HG02798 (cell line): Measurements from ENCODE around the gene CTNNA2.
A peak's percentile ranks its signal among the peaks of the same experiment; 100 is the strongest.

ENCODE experiments used
- ATAC-seq: cut with Tn5 transposase; IDR thresholded peaks from one replicate; pipeline ENCODE4 v1.9.1; 2021; ENCODE audit warnings: mild to moderate bottlenecking; ENCODE audit not compliant: unreplicated experiment, poor library complexity

CTNNA2 gene

DNA sequence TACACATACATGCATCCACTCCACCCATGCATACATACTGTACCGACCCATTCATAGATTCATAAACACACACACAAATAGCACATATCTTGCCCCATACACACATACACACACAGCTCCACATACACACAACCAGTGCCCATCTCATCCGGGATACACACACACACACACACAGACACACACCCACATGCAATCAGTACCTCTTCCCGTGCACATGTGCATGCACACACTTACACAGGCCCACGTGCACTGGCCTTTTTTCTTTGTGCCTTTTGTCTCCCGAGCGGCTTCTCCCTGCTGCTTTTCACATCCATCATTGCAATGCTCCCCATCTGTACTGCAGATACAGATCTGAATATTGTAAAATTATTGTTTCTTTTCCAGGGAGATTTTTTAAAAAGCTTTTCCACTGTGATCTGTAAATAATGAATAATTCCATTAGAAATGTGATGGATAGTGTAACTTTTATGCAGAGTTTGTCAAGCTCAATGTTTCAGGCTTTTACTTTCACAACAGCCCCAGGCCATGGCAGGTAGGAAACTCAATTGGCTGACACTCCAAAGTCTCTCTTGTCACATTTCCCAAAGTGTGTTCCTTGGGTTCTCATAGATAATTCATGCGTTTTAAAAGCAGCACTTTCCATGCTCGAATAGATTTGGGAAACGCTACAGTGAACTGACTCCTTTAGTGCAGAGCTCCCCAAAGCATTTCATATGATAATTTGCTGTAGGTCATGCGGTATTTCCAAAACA lies 393.5 kb downstream of the CTNNA2 start:
- no peak for ATAC-seq

DNA sequence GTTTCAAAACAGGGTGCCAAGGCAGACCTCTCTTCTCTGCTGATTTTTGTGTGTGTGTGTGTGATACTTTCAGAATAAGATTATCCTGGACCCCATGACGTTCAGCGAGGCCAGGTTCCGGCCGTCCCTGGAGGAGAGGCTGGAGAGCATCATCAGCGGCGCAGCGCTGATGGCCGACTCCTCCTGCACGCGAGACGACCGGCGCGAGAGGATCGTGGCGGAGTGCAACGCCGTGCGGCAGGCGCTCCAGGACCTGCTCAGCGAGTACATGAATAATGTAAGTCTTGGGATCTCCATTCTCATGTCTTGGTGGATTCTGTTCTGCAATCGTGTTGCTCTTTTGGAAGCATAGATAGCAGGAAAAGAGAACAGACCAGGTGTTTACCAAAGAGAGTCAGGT lies 396.7 kb downstream of the CTNNA2 start:
- no peak for ATAC-seq

DNA sequence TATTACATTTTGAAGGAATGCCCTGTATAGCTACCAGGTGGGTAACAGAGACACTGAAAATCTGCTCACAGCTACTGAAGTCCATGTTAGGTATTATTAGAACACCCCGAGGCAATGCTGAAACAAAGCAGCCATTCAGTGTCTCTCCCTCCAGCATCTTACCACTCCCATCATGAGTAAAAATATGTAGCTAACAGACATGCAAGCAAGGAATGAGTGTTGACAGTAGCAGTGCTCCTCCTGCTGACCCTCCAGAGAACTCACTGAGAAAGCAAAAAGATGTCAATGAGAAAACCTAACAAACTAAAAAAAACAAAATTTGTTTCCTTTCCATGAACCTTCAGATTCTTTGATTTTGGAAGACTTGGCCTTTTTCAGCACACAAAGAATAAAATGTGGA lies 397.8 kb downstream of the CTNNA2 start:
- ATAC-seq, result no peak

DNA sequence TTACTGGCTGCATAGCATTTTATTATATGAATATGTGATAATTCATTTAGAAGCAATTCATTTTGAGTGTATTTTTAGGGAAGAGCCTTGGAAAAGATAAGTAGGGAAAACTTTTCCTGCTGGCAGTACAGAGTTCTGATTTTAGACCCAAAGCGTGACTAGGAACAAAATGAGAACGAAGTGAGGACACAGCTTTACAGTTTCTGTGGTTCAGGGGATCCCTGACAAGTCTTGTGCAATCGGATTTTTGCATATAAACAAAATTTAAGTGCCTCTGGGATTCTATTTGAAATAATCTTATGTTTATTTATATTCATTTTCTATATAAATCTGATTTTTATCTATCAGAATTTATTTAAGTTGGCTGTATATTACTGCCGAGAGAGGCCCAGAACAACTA lies 402.6 kb downstream of the CTNNA2 start:
- ATAC-seq, result no peak

DNA sequence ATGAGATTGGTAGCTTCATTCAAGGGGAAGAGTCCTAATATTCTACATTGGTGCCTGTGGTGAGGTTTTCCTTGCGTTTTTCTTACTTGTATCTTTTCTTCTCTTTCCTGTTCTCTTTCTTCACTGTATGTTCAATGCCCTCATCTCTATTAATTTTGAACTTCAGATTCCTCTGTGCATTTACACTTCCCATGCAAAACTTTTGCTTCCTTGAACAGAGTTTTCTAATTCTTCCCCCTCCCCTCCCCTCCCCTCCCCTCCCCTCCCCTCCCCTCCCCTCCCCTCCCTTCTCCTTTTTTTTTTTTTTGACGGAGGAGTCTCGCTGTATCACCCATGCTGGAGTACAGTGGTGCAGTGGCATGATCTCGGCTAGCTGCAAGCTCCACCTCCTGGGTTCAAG lies 403.4 kb downstream of the CTNNA2 start:
- ATAC-seq, result no peak

DNA sequence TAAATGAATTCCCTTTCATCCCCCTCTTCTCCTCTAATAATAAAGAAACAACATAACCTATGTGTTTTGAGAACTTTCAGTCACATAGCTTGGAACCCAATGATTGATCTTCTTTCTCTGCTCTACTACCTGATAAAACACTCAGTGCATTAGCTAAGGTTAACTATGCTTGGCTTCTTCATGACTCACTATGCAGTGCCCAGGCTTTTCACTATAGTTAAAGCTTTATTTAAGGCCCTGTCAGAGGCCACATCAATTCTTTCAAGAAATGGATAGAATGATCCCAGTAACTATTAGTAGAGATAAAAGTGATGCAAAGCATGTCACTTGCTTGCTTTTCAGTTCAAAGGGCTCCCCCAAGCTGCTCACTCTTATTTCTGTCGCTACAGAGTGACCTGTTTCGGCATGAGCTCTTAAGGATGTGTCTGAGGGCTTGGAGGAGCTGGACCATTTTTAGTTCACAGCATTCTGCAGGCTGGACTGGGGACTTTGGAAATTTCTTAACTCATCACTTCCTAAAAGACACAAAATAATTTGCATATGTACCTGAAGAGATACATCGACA lies 407.7 kb downstream of the CTNNA2 start:
- ATAC-seq, result no peak

DNA sequence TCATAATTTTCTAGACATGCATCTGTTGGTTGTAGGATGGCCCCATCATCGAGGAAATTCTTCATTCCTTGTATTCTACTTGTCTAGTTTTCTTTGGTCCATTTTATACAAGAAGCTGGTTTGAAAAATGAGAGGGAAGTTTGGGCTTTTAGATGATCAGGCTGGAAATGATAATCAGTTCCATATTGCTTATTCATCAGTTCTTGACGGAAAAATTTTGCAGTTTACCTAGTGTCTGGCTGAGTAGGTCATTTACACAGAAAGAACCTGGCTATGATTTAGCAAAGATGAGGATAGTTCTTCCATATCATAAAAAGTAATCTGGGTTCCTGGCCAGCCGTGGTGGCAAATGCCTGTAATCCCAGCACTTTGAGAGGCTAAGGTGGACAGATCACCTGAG lies 416.8 kb downstream of the CTNNA2 start:
- no peak for ATAC-seq

DNA sequence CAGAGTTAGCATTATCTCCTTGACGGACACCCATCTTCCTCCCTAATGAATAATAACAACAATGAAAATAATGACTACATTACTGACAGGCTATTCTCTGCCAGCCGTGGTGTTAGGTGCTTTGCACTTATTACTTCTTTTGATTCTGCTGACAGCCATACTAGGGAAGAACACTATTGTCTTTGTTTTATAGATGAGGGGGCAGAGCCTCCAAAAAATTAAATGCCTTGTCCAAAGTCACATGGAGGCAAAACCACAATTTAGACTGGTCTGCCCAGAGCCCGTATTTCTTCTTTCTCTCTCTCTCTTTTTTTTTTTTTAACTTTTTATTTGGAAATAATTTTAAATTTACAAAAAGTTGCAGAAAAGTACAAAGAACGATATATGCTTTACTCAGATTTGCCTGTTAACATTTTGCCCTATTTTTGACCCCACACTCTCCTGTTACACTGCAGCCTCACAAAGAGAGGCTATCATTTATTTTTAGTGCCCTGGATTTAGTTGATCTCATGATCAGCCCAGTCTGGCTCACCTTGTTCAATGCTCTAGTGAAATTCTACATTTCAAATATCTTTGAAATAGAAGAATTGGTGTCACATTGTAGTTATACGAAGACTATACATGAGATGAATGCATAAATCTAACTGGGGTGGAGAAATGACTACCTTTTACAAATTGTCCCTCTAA lies 422.3 kb downstream of the CTNNA2 start:
- no peak for ATAC-seq

DNA sequence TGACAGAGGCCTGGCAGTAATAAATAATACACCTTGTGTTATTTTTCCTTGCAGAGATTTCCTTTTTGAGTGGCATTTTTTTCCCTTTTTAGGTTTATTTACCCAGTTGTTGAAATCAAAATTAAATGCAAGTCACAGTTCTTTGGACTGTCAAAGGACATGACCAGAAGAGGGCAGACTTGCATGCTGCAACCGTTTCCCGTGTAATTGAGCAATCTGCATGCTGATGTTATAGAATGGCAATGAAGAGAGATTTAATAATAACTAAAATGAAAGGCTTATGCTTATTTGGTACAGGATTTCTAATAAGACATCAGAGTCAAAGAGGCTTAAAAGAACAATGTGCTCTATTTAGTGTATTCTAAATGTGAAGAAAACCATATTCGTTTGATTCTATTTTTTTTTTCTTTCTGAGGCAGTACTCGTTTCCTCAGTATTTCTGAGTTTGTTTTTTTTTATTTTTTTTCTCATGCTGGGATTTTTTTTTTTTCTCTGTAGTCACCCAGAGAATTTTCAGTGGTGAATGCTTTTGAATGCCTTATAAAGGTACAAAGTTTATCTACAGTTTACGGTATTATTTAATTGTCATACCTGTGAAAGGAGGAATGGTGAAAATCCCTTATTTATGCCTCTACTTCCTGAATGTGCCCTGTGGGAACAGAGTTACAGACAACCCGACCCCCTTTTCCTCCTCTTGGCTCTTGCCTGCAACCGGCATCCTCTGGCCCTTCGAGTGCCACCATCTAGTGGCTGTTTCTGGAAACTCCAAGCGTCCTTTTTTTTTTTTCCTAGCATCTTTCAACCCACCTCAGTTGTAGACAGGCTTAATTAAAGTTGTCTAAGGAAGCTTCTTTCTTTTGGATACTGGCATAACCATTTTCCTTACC lies 423.2 kb downstream of the CTNNA2 start:
- ATAC-seq, result peak; percentile 69

DNA sequence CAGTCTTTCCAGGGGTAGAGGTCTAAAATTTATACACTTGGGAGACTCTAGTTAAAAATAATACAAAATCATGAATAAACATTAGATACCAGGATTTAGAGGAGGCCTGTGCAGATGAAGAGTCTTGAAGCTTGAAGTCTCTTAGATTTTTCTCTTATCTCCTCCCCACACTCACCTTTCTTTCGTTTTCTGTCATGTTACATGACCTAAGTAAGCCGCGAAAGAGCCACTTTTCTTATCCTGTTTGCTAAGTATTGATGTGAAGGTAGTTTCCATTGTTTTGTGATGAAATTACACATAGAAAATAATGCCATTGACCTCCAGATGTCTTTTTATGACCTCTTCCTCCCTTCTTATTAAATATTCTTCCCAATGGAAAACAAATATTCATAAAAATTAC lies 423.9 kb downstream of the CTNNA2 start:
- ATAC-seq, result no peak

DNA sequence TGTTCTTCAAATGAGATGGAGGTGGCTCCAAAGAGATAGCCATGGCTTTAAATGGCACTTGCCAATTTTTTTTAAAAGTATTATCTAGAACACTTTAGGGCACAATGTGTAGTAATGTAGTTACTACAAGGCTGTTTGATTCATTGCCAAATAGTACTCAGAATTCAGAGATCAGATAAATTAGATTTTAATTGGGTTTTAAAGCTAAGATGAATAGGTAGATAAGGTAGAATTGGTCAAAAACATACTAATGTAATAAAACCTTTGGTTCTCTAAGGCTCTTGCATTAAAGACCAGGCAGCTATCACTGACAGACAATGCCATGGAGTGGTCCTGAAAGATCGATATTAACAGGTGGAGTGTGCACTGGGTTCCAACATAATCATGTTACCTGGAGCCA lies 425.8 kb downstream of the CTNNA2 start:
- no peak for ATAC-seq

DNA sequence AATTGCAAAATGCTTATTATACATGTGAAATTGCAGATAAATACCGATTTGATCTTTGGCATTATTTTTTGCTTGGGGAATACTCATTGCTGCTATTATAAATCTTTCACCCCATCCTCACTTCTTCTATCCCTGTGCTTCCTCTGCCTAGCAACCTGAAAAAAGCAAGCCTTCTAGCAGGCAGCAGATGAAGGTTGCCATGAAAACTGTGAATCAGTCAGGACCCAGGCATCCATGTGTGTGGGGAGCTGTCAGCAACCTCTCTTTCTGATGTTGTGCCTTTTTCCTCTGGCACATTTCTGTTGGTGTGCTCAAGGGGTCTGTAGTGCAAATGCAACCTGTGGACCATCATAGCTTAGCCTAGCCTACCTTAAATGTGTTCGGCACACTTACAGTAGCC lies 427.5 kb downstream of the CTNNA2 start:
- no peak for ATAC-seq

DNA sequence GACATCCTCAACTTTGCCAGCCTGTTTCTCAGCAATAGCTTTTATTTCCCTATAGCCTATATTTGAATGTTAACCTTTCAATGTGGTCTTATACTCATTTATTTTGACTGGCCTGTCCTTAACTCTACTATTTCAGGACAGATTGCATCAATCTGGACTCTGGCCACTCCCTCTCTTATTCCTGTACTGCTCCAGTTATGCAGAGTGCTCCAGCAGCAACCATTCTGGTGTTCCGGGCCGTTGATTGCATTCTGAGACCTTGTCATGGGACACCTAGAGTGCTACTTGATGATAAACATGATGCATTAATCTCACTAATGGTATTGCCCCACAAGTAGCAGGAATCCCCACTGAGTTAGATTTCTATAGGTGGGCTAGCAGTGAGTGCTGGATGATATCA lies 428.3 kb downstream of the CTNNA2 start:
- ATAC-seq, result no peak

DNA sequence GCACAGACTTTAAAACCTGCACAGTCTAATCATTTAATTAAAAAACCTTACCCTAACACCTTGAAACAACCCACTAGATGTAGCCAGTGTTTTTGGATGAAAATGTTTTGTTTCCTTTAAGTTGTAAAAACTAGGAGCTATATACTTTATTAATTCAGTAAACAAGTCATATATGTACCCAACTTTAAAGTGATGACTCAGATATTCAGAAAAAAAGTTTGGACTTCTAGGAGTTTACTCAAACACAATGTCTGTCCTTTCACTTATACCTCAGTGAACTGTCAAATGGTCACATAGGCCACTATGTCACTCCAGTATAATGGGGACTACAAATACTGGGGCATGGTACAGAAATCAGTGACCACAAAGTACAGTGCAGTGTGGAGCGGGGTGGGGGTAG lies 431.4 kb downstream of the CTNNA2 start:
- ATAC-seq, result no peak

DNA sequence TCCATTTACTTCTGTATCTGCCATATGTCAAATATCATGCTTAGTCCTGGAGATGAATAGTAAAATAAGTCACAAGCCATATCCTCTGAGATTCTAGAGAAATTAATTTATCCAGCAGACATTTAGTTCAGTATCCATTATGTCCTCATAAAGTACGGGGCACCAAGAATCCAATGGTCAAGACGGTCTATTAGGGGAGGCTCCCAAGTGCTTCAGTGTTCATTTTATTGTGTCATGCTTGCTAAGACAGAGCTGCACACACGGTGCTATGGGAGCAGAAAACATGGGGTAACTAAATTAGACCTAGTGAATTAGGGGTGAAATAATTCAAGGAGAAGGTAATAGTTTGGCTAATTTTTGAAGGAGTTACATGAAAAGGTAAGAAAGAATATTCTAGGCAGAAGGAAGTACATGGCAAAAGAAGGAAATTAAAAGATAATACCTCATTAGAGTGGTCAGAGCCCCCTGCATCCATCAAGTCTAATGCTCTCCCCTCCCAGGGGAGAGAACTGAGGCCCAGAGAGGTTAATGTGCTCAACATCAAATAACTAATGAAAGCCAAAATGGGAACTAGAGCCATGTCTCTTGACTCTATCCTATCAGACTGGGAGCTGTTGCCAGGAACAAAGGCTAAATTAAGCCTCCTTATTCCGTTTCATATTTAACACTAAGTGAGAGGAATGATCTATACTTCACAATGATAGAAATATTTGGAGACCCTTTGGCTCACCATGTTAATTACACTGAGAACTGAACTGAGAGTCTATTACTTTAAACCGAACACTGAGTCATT lies 433.0 kb downstream of the CTNNA2 start:
- ATAC-seq, result no peak

DNA sequence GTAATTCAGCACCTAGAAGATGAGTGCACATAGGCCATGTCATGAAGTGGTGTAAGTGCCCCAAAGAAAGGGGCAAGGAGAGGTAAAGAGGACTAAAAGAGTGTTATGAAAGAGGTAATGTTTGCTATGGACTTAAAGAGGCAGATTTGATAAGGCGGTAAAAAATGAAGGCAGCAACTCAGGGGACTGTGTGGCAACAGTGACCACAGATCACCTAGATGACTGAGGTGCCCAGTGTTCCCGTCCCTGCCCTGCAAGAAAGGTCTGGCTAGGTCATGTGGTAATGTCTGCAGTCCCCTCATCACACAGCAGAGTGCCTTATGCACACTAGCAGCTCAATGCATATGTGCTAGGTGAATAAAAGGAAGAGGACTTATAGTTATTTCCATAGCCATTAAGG lies 434.9 kb downstream of the CTNNA2 start:
- no peak for ATAC-seq

DNA sequence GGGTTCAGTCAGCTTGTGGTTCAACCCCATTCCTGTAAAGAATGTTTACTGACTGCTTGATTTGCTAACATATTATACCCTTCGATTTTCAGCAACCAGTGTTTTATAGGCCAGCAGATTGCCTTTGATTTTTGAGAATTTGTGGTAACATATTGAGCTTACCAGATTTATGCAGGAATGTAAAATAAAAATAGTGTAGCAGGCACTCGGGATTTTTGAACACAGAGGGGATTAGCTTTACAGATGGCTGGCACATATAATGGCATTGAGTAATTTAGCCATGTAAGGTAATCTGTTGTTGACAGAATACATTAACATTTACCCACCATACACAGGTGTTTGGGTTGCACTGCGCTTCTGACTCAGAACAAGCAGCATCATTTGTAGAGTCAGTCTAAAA lies 437.7 kb downstream of the CTNNA2 start:
- no peak for ATAC-seq

DNA sequence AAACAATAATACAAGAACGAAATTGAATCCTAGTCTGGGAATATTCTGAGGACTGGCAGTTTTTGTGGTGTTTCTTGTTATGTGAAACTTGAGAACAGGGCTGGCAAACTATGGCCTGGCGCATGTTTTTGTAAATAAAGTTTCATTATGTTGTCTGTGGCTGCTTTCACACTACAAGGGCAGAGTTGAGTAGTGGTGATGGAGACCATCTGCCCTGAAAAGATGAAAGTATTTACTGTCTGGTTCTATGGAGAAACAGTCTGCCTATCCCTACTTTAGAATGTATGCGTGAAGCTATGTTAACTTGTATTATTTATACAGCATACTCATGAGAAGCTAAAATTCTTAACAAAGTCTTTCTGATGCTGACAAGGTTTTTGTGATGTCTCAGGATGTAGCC lies 439.8 kb downstream of the CTNNA2 start:
- ATAC-seq, result no peak

DNA sequence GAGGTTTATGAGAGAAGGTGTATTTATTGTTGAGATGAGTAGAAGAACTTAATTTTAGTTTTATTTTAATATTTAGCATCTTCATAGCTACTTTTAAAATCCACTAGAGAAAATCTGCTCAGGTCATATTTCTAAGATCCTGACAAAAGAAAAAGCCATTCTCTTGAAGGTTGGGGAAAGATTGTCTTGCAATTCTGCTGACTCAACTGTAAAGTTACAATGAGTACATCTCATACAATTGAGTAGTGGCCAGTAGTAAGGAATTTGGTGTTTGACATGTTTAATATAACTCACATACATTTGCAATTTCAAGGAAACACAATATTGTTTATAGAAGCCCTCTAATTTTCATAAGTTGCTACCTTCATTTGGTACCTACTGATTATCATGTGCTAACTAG lies 447.2 kb downstream of the CTNNA2 start:
- ATAC-seq, result no peak

DNA sequence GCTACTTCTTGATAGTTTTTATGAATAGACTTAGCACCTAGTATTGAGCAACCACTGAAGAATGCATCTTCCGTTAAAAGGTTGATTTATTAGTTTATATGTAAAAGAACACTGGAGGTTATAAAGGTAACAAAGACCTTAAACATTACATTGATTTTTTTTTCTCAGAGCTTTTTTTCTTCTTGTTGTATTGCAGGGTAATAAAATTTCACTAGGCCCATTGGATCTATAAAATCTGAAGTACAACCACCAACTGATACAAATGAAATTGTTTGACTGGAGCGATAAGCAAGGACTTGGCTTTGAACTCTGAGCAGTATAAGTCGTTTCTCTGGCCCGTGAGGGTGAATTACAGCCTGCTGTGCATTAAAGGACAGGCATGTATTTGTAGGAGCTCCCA lies 447.7 kb downstream of the CTNNA2 start:
- no peak for ATAC-seq
